ENCODE data around the gene CAPN9.

DNA sequence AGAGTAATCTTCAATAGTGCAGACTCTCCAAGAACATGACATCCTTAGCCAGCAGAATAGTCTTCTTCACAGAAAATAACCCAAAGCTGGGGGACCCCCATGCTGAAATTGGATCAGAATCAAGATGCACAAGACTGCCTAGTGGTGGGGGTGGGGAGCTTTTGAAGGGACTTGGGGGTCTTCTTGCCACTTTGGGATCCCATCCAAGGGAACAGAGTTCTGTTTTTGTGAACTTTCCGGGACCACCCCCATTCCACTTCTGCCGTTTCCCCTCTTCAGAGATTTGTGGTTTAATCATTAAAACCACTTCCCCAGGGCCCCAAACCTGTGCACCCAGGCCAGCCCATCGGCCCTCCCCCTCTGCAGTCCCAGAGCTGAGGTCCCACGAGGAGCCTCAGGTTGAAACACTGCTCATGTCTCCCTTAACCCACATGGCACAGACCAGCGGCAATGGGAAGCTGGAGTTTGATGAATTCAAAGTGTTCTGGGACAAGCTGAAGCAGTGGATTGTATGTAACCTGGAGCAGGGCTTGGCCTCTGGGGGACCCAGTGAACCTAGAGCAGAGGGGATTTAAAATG lies 44.9 kb downstream of the CAPN9 start:
- TF ChIP-seq CTCF (IDR thresholded peaks at IDR 0.05; ENCODE audit: poor library complexity) (no peak), EZH2 (IDR thresholded peaks at IDR 0.05; ENCODE audit: borderline replicate concordance) (no peak)

All from hepatocyte (in vitro differentiated cells).